Activated B cell treated with CpG ODN at 0.5 μM for 24 hours (primary cell): ENCODE results near the gene DHRS3. TPM values are rescaled to one million over a fixed set of nuclear protein-coding genes. Genes with fewer than 3 reads are reported as not detected.

Source experiments
- ATAC-seq: fragments of 200-7000 bp; cut with Tn5 transposase; one replicate; pipeline ENCODE4 v1.10.0; 2021; ENCODE audit warnings: low read depth, mild to moderate bottlenecking, moderate library complexity
- CTCF ChIA-PET: fragments of 350-600 bp; sonication (Branson Sonifier 250); formaldehyde crosslinking; loops from one replicate; lab custom pipeline; 2021; ENCODE audit warnings: antibody characterized with exemption; lab: Charles Lee
- POLR2A ChIA-PET: fragments of 350-600 bp; sonication (Branson Sonifier 250); formaldehyde crosslinking; loops from one replicate; lab custom pipeline; 2021; ENCODE audit warnings: antibody characterized with exemption; lab: Charles Lee
- DNase-seq: peaks from one replicate; pipeline ENCODE4 v3.0.0; 2022
- H3K27ac Mint-ChIP-seq: one replicate; pipeline ENCODE4 v1.8.0; 2020; ENCODE audit warnings: mixed read lengths
- H3K27me3 Mint-ChIP-seq: one replicate; pipeline ENCODE4 v1.8.0; 2021; ENCODE audit warnings: mixed read lengths
- H3K36me3 Mint-ChIP-seq: one replicate; pipeline ENCODE4 v1.8.0; 2021; ENCODE audit warnings: low read depth, mixed read lengths
- H3K4me1 Mint-ChIP-seq: one replicate; pipeline ENCODE4 v1.8.0; 2021; ENCODE audit warnings: mixed read lengths
- H3K4me3 Mint-ChIP-seq: one replicate; pipeline ENCODE4 v1.8.0; 2020; ENCODE audit warnings: mild to moderate bottlenecking, mixed read lengths
- H3K9me3 Mint-ChIP-seq: one replicate; pipeline ENCODE4 v1.8.0; 2020; ENCODE audit warnings: mixed read lengths
- CTCF ChIP-seq: fragments of 200-600 bp; IDR thresholded peaks from one replicate; pipeline ENCODE4 v1.8.0; 2022; ENCODE audit warnings: antibody characterized with exemption, mild to moderate bottlenecking
- intact Hi-C: fragments of 100-400 bp; cut with micrococcal nuclease; formaldehyde crosslinking; loops from one replicate; pipeline ENCODE4 v1.15.1; 2024
- total RNA-seq: library from RNA; stranded (reverse); gene quantifications from 2 replicates; pipeline ENCODE4 v1.2.3, GENCODE V29; 2022

Gene DHRS3
- total RNA-seq, 1 donor from 2014 or later = 1.8 TPM

DNA sequence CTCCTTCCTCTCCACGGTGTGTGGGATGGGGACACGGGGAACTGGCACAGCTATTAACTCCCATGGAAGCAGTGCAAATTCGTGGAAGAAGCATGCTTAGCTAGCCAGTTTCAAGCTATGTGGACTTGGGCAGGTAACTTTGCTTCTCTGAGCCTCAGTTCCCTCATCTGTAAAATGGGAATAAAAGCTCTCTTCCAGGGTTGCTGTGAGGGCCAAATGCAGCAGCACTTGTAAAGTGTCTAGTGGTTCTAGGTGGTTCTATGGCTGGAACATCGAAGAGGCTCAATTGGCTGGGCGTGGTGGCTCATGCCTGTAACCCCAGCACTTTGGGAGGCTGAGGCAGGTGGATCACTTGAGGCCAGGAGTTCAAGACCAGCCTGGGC lies 43.3 kb downstream of the DHRS3 start:
- ChIA-PET POLR2A (no interaction called here), CTCF (no interaction called here)
- Mint-ChIP-seq H3K9me3 (no peaks in the 10 kb centered on the region), H3K4me1 (no peaks in the 10 kb centered on the region), H3K27me3 (no peaks in the 10 kb centered on the region), H3K27ac (no peak overlapping the region), H3K4me3 (no peak overlapping the region), H3K36me3 (no peaks in the 10 kb centered on the region)
- ATAC-seq (no peak), DNase-seq (no peak)
- no peak for TF ChIP-seq CTCF
- intact Hi-C loops = no loop called here

GRCh38 chr1:12573015-12573825 lies 44.8 kb downstream of the DHRS3 start:
- POLR2A ChIA-PET = no interaction called here

GRCh38 chr1:12572522-12572921 lies 45.5 kb downstream of the DHRS3 start:
- no peaks in the 10 kb centered on the region for H3K9me3 Mint-ChIP-seq
- no peak overlapping the region for H3K4me3 Mint-ChIP-seq
- POLR2A ChIA-PET = no interaction called here
- intact Hi-C loops = no loop called here
- no peaks in the 10 kb centered on the region for H3K4me1 Mint-ChIP-seq
- DNase-seq = no peak
- TF ChIP-seq CTCF = no peak
- H3K27ac Mint-ChIP-seq = no peak overlapping the region
- no peak for ATAC-seq
- H3K36me3 Mint-ChIP-seq = no peaks in the 10 kb centered on the region
- H3K27me3 Mint-ChIP-seq = no peaks in the 10 kb centered on the region
- CTCF ChIA-PET = no interaction called here

More at GRCh38 chr1:12573015-12573825, 44.8 kb downstream of the DHRS3 start:
- ATAC-seq (no peak), DNase-seq (no peak)
- Mint-ChIP-seq H3K9me3 (no peaks in the 10 kb centered on the region), H3K4me3 (no peak overlapping the region), H3K27ac (no peak overlapping the region), H3K36me3 (no peaks in the 10 kb centered on the region), H3K27me3 (no peaks in the 10 kb centered on the region), H3K4me1 (no peaks in the 10 kb centered on the region)
- TF ChIP-seq CTCF = no peak
- CTCF ChIA-PET = no interaction called here
- intact Hi-C loops = no loop called here

DNA sequence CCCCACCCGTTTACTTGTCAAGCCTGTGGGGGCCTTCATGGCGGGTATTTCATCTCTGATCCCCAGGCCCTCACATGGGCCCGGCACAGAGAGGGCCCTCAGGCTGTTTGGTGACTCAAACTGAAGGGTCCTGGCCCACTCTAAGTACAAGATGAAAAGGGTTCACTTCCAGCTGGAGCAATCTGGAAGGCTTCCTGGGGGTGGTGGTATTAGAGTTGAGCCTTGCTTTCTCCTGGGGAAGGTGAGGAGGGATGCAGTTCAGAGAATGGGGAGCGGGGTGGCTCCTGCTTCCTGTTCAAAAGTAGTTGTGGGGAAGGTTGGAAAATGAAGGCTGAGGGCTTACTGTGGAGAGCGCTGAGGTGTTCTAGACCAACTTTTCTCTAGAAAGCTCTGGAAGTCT lies 47.7 kb downstream of the DHRS3 start:
- Mint-ChIP-seq H3K27me3 (peaks cover 4% of the 10 kb centered on the region), H3K4me1 (no peaks in the 10 kb centered on the region), H3K9me3 (no peaks in the 10 kb centered on the region), H3K4me3 (no peak overlapping the region), H3K36me3 (no peaks in the 10 kb centered on the region), H3K27ac (no peak overlapping the region)
- ChIA-PET CTCF (no interaction called here), POLR2A (no interaction called here)
- no peak for TF ChIP-seq CTCF
- ATAC-seq (no peak), DNase-seq (no peak)
- intact Hi-C loops = no loop called here

- POLR2A ChIA-PET = no interaction called here
- intact Hi-C loops = no loop called here
- ATAC-seq (no peak), DNase-seq (no peak)
- no peak overlapping the region for H3K27ac Mint-ChIP-seq
- H3K9me3 Mint-ChIP-seq = peaks cover 10% of the 10 kb centered on the region
- no peaks in the 10 kb centered on the region for H3K36me3 Mint-ChIP-seq
- peaks cover 4% of the 10 kb centered on the region for H3K27me3 Mint-ChIP-seq
- H3K4me3 Mint-ChIP-seq = no peak overlapping the region
- TF ChIP-seq CTCF = no peak
- CTCF ChIA-PET = no interaction called here
- no peaks in the 10 kb centered on the region for H3K4me1 Mint-ChIP-seq
Measured at GRCh38 chr1:12568009-12568767, 49.8 kb downstream of the DHRS3 start.
